ENCODE measurements around the gene FAM124A. TPM values are rescaled to one million over a fixed set of nuclear protein-coding genes. Genes with fewer than 3 reads are reported as not detected.

The FAM124A gene
- total and polyA plus RNA-seq, 2 of the 8 experiments (the other 6 are each of a cell fraction or from before 2014, with no cell fraction given) = 40.7 to 49.9 TPM

DNA sequence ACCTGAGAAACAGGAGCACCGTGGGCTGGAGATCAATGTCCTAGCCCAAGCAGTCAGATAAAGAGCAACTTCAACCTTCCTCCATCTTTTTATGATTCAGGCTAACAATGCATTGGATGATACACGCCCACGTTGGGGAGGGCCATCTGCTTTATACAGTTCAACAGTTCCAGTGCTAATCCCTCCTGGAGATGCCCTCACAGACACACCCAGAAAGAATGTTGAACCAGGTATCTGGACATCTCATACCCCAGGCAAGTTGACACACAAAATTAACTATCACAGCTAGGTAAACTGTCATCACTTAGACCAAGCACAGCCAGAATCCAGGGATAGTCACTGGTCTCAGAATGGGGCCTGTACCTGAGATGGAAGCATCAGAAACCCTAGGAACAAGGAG lies 96.7 kb downstream of the FAM124A start:
- Histone ChIP-seq H4K20me1 (replicated peaks in 1 of 2; ENCODE audit: control insufficient read depth in 1 of 2, insufficient read depth in 2 of 2, low read length in 2 of 2) (no peaks in the 10 kb centered on the region), H4K91ac (replicated peaks; ENCODE audit: insufficient read length, low read length) (no peak overlapping the region), H3K36me3 (ENCODE audit: control insufficient read depth in 2 of 4, insufficient read depth in 4 of 4, low read length in 3 of 4) (no peaks in the 10 kb centered on the region), H4K8ac (ENCODE audit: extremely low read depth, insufficient read depth, low read length) (no peak overlapping the region), H2BK20ac (ENCODE audit: low read length) (no peak overlapping the region), H2BK120ac (replicated peaks; ENCODE audit: low read depth, low read length) (no peak overlapping the region), H3K56ac (replicated peaks; ENCODE audit: insufficient read length, low read depth, low read length) (no peak overlapping the region), H3K4me2 (ENCODE audit: insufficient read depth in 1 of 2, low read depth in 2 of 2, low read length in 2 of 2) (no peak overlapping the region), H3K9me3 (ENCODE audit: insufficient read depth in 2 of 2, low read depth in 1 of 2, low read length in 1 of 2) (no peaks in the 10 kb centered on the region), H3K79me2 (ENCODE audit: control insufficient read depth in 1 of 2, insufficient read depth in 2 of 2, low read length in 2 of 2) (no peaks in the 10 kb centered on the region), H3K4me1 (replicated peaks in 1 of 4; ENCODE audit: control insufficient read depth in 3 of 4, insufficient read depth in 4 of 4, low read length in 3 of 4) (peaks cover 0 to 6% (median 4%) of the 10 kb centered on the region in 4 experiments; a peak in 2 of 7 replicates), H2BK5ac (ENCODE audit: low read depth, low read length) (no peak overlapping the region), H2BK15ac (ENCODE audit: low read length) (no peak overlapping the region), H3K27ac (ENCODE audit: low read depth, low read length) (no peak overlapping the region), H2AFZ (ENCODE audit: low read length) (no peak overlapping the region), H2AK5ac (ENCODE audit: low read depth, low read length) (no peak overlapping the region), H2BK12ac (ENCODE audit: low read depth, low read length) (no peak overlapping the region), H3K79me1 (ENCODE audit: low read depth, low read length) (no peaks in the 10 kb centered on the region), H3K23ac (ENCODE audit: insufficient read length) (no peak overlapping the region), H3K9ac (replicated peaks in 1 of 4; ENCODE audit: extremely low read depth in 1 of 4, low read depth in 3 of 4, low read length in 3 of 4) (no peak overlapping the region), H3K23me2 (ENCODE audit: low read depth, low read length) (no peaks in the 10 kb centered on the region; the same call in 1 of the 2 replicates), H3K27me3 (replicated peaks in 1 of 4; ENCODE audit: control insufficient read depth in 3 of 4, extremely low read depth in 1 of 4, insufficient read depth in 3 of 4, low read length in 3 of 4) (no peaks in the 10 kb centered on the region), H3K4me3 (ENCODE audit: extremely low read depth in 1 of 4, insufficient read depth in 2 of 4, low read depth in 3 of 4, low read length in 4 of 4) (no peak overlapping the region), H3K14ac (ENCODE audit: insufficient read length) (no peak overlapping the region), H4K5ac (ENCODE audit: insufficient read length, low read depth, low read length) (no peak overlapping the region), H3K18ac (ENCODE audit: extremely low read depth, low read length) (no peak overlapping the region), H3K4ac (replicated peaks; ENCODE audit: insufficient read length, low read depth, low read length) (no peak overlapping the region)
- 87% methylated on average over 3 of the region's 3 CpGs; no CpG with 5 or more reads in 1 of the 2 experiments for WGBS, 2 experiments (ENCODE audit: extremely low coverage in 1 of 2, insufficient coverage in 1 of 2, insufficient read length in 1 of 2, insufficient replicate concordance in 2 of 2, low coverage in 1 of 2, low lambda C conversion rate in 2 of 2, missing lambda C conversion rate in 1 of 2)
- ChIA-PET POLR2A (ENCODE audit: partially characterized antibody) (interaction anchor here (0.9 kb wide), 1 partner anchor 139 kb away, joined by 3 read pairs; no protein-coding TSS in a partner anchor), CTCF (ENCODE audit: partially characterized antibody) (interaction anchor here (0.7 to 2.4 kb wide), 4 partner anchors 10 to 23 kb away, joined by 3 to 5 read pairs (median 3); no protein-coding TSS in a partner anchor)
- FAIRE-seq (no peak), DNase-seq (ENCODE audit: low read depth in 1 of 2, low spot score in 2 of 2) (no peak)
- no peak for TF ChIP-seq RNF2 (IDR thresholded peaks at IDR 0.05; ENCODE audit: borderline replicate concordance, low read depth, low read length, missing control alignments, poor library complexity, severe bottlenecking)

Data from H1 (cell line).